ENCODE results near the gene ERVH48-1.

- no peak for TF ChIP-seq CTCF (conservative IDR thresholded peaks at IDR 0.05)
- TF ChIP-seq ZFX (IDR thresholded peaks at IDR 0.05) = no peak
Observed at GRCh38 chr21:42937960-42938605, 12.7 kb upstream of the ERVH48-1 start.

Data from C4-2B (cell line).